Islet of Langerhans (tissue), 1 donor: ENCODE data around the gene CCDC91.
"Not testable (repeated sequence)": the region's sequence is repeated elsewhere in the genome, so short reads cannot be mapped to it uniquely, and the experiment has no call there.

ENCODE experiments used
- FAIRE-seq: peaks from one replicate; lab custom pipeline; 2011; peaks lifted over from hg19 to GRCh38; lab: Jason Lieb, UNC

Gene CCDC91

DNA sequence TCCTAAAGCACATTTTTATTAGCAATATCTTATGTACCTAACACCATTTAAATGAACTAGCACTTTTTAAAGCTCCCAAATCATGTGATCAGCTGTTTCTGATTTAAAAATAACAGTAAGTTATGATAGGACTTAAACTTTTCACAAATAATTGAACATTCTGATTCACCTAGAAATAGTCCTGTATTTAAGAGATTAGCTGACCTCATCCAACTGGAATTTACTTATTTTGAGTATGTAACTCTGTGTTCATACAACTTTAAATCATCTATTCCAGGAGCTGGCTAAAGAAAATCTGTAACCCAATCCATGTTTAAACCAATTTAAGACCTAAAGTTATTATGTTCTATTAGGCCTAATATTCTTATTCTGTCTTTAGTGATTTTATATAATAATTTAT lies 184.3 kb downstream of the CCDC91 start:
- no peak for FAIRE-seq

DNA sequence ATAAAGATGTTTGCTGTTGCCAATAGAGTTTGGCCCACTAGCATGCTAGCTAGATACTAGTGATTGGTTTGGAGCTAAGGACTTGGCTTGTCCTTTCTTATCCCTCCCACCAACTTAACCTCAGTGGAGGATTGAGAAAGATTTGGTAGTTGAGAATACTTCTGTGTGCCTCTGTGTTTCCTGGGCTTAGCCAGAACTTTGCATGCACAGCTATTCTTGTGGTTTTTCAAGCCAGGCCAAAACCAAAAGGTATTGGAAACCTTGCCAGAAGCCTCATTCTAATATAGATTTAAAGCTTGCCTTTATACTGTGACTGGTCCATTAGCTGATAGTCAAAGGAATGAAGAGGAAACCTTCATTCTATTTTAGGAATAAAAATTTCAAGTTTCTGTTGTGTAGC lies 188.5 kb downstream of the CCDC91 start:
- FAIRE-seq, result no peak

DNA sequence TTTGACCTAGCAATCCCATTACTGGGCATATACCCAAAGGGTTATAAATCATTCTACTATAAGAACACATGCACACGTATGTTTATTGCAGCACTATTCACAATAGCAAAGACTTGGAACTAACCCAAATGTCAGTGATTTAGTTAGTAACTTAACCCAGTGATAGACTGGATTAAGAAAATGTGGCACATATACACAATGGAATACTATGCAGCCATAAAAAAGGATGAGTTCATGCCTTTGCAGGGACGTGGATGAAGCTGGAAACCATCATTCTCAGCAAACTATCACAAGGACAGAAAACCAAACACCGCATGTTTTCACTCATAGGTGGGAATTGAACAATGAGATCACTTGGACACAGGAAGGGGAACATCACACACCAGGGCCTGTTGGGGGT lies 189.5 kb downstream of the CCDC91 start:
- not testable (repeated sequence) for FAIRE-seq

DNA sequence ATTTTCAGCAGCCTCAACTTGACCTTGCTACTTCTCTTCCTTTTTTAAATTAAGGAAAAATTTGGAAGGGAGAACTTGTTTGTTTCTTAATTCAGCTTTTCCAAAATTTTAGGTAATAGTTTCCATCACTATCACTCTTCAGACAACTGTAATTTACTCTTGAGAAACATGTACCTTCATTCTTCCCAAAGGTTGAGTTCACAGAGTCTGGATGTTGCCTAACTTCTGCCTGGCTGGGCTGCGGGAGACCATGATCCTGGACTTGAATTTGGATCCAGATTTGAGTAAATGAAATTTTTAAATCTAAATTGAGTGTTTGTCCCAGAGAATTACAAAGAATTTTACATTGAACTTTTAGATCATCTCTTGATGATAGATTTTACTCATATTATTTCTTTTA lies 193.1 kb downstream of the CCDC91 start:
- no peak for FAIRE-seq

DNA sequence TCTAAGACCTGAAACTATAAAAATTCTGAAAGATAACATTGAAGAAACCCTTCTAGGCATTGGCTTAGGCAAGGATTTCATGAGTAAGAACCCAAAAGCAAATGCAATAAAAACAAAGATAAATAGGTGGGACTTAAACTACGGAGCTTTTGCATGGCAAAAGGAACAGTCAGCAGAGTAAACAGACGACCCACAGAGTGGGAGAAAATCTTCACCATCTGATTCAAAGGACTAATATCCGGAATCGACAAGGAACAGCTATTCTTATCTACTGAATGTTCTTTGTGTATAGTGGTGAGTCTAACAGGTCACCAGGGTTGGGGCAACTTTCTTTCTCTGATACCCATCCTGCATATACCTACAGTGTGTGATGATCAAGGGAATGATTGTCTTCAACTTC lies 198.6 kb downstream of the CCDC91 start:
- FAIRE-seq, result no peak

DNA sequence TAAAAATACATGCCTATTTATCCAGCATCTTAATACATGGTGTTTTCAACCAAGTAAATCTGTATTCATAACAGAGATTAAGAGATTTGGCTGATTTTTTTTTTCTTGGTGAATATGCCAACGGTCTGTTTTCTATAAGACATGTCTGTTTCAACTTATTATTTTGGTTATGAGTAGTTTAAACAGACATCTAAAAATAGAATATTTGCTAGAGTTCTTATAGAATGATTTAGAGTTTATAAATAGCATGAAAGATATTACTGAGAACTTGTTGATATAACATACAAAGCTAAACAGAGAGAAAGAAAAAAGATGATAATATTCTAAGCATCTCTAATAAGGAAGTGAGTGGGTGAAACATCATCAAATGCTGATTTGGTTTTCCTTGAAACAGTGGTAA lies 199.9 kb downstream of the CCDC91 start:
- FAIRE-seq, result peak; percentile 13

DNA sequence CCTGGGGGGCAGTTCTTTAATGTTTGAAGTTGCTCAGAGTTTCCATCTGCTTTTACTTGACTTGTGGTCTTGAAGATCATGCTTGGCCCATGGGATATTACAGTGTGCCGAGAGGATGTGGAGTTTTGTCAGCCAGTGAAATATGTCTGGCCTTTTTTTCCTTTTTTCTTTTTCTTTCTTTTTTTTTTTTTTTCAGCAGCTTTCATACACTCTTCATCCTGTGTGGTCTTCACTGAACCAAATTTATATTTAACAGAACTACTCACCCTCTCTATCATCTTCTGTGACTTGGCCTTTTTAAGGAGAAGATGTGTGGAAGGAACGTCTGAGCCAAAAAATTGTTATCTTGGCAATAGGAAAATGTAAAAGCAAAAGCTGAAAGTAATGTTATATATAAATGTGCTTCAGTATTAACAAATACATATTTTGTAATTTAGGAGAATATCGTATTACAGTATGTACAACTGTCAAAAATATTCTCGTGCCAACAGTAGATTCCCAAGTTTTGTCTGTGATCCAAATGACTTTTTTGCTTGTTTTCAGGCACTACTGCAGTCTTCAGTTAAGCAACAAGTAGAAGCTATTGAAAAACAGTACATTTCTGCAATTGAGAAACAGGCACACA lies 200.6 kb downstream of the CCDC91 start:
- no peak for FAIRE-seq

DNA sequence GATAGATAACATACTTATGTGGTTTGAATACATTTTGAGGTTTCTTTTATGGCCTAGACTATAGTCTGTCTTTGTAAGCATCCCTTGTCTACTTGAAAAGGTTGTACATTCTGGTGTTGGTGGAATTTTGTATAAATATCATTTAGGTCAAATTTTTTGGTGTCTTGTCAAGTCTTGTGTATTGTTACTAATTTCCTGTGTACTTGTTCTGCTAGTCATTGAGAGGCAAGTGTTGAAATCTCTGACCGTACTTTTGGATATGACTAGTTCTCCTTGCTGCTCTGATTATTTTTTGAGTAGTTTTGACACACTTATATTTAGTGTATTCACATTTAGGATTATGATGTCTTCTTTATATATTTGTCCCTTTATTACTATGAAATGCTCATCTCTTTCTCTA lies 219.6 kb downstream of the CCDC91 start:
- peak; percentile 93 for FAIRE-seq

DNA sequence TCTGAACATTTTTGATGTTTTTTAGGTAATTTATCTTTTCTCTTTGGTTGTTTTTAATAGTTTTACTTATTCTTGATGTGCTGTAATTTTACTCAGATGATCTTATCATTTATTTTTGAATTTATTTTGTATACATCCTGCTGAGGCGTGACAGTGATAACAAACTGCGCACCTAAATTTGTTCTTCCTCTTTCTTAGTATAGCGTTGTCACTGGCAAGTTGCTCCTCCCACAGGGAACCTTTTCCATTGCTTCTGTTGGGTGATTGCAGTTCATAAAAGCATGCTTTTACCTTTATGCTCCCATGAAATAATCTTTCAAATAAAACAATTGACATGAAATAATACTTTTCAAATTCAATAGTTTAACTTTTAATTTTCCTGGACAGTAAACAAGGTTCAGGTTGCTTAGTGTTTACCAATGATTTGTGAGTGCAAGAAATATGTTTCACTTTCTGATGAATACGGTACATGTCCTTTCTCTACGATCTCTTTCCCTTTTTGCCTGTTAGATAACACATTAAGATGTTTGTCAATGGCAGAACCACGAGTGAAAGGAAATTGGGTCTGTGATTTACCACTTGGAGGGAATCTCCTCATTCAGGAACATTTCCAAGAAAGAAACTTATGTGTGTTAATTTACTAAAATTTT lies 223.3 kb downstream of the CCDC91 start:
- FAIRE-seq, result no peak

DNA sequence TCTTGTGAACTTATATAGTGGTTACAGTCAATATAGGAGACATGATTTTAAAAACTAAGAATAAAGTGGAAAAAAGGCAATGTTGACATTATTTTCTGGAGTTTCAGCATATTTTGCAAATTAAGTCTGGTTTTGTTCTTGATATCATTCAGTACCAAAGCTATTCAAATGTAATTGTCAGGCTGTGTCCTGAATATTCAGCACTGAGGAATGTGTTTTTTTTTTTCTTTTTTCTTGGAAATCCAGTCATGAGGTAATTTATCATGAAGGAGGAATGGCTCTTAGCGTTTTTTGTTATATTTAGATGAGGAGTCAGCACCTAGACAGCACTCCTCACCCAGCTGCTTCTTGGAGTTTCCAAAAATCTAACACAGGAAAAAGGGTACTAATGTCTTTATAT lies 225.5 kb downstream of the CCDC91 start:
- no peak for FAIRE-seq

DNA sequence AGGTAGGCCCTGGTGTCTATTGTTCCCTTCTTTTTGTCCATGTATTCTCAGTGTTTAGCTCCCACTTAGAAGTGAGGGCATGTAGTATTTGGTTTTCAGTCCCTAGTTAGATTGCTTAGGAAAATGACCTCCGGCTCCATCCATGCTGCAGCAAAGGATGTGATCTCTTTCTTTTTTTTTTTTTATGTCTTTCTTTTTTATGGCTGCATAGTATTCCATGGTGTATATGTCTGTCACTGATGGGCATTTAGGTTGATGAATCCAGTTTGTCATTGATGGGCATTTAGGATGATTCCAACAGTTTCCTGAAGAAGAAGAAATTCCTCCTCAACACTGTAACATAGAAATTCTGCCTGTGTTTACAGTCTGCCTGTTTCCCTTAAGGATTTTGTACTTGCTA lies 231.1 kb downstream of the CCDC91 start:
- FAIRE-seq, result no peak

DNA sequence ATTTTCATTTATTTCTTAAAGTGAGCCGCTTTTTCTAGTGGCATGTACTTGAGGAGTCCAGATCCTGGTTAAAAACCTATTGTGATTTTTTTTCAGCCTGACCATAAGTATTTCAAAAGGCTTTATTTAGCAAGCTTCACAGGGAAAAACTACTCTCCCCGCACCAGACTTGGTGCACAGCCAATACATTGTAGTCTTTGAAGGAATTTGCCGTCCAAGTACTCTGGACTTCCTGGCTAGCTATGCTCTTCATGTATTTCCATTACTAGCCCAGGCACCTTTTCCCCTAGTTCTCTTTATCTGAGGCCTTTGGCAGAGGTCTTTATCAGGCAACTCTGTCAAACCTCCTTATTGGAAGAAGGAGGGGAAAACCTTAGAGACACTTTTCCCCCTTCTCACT lies 234.7 kb downstream of the CCDC91 start:
- no peak for FAIRE-seq

DNA sequence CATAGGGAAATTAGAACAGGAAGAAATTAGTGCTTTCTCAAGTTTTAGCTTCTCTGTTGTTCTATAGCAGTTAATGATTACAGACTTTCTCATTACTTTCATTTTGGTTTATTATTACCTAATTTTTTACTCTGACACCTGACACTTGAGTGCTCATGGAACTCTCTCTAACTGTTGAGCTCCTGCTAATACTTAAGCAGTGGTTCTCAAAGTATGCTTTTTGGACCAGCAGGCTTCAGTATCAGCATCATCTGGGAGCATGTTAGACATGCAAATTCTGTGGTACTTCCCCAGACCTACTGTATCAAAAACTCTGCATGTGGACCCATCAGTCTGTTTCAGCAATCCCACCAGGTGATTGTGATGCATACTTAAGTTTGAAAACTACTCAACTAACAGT lies 235.3 kb downstream of the CCDC91 start:
- FAIRE-seq, result no peak

DNA sequence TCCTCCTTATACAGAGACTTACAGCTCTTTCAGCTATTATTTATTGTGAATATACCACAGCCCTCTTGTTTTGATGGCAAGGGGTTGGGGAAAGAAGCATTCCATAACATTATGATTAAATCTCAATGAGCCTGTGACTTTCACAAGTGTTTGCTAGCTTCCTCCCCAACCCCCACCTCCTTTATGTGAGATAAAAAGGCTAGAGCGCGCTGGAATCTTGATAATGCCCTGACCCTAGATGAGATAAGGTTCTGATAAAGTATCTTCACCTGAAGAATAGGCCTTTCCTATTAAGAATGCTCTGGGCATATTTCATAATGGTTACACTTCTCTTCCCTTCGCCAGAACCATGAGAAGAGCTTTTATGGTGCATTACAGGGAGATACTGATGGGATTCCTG lies 236.8 kb downstream of the CCDC91 start:
- FAIRE-seq, result no peak

DNA sequence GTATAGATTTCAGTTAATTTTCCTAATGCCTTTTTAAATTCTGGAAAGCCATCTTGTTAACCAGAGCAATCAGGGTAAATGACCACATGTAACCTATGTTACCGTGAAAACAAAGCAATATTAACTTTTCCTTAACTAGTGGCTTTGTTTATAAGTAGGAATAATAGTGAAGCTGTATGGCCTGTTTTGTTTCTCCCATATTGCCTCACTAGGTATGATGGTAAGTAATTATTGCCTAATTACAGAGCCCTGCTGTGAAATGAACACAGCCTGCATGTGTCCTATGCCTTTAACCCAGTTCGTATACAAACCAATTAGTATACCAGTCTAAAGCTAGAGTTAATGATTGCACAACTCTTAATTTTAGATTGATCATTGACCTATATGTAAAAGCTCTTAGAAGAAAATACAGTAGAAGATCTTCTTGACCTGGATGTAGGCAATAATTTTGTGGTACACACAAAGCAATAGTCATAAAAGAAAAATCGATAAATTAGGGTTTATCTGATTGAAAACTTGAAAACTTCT lies 249.9 kb downstream of the CCDC91 start:
- peak; percentile 36 for FAIRE-seq

DNA sequence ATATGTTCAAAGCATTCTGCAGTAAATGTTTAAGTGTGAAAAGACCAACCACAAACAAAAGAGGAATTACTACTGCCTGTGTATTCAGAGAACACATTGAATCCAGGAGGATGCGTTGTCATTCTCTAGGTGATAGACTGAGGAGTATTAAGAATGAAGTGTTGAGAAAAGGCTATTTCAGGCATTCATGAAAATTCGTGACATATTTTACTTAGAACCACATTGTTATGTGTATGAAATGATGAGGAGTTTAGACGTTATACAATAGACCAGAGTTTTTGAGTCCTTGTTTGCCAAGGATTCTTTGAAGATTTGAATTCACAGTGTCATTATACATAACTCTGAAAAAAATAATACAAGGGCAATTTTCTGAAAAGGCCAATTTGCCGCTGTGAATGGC lies 251.8 kb downstream of the CCDC91 start:
- no peak for FAIRE-seq

DNA sequence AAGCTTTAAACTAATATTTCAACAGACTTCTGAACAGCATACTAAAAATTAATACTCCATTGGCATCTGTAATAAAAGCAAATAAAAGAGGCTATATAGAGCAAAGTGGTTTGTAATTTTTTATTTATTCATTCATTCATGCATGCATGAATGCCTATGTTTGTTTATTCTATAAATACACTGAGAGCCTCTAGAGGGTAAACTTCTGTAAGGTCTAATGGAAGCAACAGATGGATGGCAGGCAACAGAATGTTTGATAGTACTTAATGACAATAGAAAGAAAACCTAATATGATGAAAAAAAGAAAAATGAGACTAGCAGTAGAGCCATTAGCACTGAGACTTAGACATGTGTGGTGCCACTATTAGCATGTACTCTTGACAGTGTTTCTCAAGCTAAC lies 253.1 kb downstream of the CCDC91 start:
- FAIRE-seq, result no peak

DNA sequence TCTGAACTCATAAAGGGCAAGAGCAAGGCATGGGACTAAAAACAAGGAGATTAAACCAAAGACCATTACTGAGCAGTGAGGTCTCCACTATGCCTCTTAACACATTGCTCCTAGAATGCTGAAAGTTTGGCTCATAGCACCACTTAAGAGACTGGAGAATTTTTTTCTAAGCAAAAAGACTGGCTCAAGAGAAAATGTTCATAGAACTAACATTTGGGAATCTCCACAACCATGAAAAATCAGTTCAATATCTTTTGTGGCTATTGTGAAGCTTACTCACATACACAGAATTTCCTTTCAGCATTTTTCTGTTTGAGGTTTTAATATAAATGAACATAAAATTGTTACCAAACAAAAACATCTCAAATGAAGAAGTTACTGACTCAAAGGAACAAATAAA lies 255.8 kb downstream of the CCDC91 start:
- no peak for FAIRE-seq

DNA sequence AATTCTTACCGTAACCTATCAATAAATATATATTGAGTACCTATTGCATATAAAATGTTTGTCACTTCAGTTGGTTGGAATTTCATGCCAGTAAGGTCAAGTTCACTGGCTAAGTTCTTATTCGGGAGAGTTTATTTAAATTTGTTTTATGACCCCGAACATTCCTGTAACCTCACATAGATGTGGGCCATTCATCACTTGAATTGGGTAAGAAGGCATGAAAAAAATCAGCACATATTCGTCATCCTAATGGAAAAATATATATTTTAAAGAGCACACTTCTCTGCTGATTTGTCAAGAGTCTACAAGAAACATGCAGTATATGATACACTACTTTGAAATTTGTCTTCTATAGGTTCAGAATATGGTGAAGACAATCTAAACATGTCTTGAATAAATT lies 263.4 kb downstream of the CCDC91 start:
- FAIRE-seq, result peak; percentile 84

DNA sequence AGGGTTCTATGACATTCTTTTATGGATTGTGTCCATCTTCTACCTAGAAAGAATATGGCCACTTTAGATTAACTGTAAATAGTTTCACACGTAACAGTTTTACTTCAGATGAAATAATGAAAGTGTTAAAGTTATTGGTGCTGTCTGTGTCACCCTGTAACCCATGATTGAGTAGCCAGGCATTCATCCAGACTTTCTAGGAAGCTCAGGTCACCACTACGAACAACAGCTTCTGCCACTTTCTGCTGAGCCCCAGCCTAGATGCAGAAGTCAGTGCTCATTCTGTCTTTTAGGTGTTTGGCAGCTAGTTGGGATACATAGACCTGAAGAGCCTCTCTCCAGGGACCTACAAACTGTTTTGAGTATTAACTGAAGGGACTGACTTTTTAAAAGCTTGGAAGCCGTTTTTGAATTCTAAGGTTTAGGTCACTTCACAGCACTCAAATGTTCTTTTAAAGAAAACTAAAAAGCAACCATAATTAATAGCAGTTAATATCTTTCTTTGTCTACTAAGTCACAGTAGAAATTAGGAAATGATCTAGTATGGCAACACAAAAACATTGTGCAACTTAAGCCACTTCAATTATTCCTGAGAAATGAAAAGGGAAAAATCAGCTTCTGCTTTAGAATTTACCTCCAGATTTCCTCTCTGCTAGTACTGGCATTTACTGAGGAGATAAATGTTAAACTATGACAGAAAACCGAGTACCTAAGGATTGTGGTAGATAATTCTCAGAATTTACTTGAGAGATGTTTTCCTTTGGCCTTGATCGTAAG lies 266.9 kb downstream of the CCDC91 start:
- no peak for FAIRE-seq

DNA sequence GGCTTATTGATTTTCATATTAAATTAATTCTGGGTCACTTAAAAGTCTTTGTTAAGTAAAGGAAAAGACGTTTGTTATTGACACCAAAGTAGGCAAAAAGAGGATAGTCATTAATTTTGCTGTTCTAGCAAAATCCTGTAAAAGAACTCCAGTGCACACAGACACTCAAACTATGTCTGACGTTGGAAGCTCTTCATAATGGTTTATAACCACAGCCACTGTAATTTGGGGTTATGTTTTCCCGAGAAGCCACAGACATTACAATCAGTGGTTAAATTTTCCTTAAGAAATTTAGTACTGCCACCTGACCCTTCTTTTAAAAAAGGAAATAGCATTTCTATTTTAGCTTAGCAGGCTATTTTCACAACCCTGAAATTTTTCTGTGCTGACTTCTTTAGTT lies 267.5 kb downstream of the CCDC91 start:
- FAIRE-seq, result no peak

DNA sequence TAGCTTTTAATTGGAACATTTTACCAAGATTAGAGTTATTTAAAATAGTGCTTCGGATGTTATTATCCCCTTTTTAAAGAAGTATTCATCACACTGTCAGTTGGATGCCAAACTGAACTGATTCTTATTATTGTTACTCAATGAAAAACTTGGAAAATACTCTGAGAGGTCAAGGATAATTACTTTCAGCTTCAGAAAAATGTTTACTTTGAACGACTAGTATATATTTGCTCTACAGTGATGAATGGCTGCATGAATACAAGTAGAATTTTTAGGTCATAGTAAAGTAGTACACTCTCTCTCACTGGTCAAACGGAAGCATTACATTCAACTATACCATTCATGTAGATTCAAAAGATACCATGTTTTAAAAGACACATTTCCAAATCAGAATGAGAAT lies 269.2 kb downstream of the CCDC91 start:
- FAIRE-seq, result no peak

DNA sequence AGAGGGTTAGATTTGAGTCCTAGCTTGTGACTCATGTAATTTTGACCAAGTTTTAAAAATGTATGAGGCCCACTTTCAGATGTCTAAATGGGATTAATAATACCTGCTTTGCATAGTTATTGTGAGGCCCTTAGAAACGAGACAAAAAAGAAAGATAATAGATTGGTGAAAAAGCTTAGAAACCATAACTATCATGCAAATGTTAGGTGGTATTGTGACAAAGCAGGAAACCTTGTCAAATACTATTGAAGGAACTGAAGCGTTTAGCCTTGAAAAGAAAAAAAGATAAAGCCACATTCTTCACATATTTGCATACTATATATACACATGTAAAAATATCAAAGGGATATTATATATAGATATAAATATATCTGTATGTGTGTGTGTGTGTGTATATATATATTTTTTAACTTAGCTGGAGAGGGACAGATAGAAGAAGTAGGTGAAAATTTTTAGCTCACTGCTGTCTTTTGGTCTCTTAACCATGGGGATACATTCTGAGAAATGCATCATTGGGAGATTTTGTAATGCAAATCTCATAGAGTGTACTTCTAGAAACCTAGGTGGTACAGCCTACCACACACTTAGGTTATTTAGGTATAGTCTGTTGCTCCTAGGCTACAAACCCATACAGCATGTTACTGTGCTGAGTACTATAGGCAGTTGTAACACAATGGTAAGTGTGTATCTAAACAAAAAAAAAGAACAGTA lies 270.3 kb downstream of the CCDC91 start:
- no peak for FAIRE-seq
